Tibial nerve (tissue), 4 donors: ENCODE results near the gene DNAJC7.

Experiments
- CTCF ChIP-seq, 5 experiments: fragments of 200-600 bp in 3 of 5; fragments of 450-650 bp in 2 of 5; sonication (generic) in 3 of 5; IDR thresholded peaks; one replicate each; pipeline ENCODE4 v1.5.1; 2016 to 2019; ENCODE audit warnings: antibody characterized with exemption in 5 of 5, mild to moderate bottlenecking in 3 of 5, moderate library complexity in 2 of 5
- EP300 ChIP-seq, 2 donors: sonication (generic); formaldehyde crosslinking; IDR thresholded peaks; one replicate each; pipeline ENCODE4 v1.6.1; 2017; ENCODE audit warnings: antibody characterized with exemption in 2 of 2, mild to moderate bottlenecking in 1 of 2
- POLR2A ChIP-seq, 2 donors: fragments of 450-650 bp; IDR thresholded peaks; one replicate each; pipeline ENCODE4 v1.6.1; 2017; ENCODE audit warnings: antibody characterized with exemption in 2 of 2, mild to moderate bottlenecking in 2 of 2, moderate library complexity in 2 of 2

GRCh38 chr17:42038221-42038973, 21.2 kb upstream of the DNAJC7 start:
- TF ChIP-seq CTCF (IDR thresholded peaks at IDR 0.05), result no peak
- no peak for TF ChIP-seq EP300 (IDR thresholded peaks at IDR 0.05)
- TF ChIP-seq POLR2A (IDR thresholded peaks at IDR 0.05), result no peak
